ENCODE measurements around the gene LINC00632. TPM values are rescaled to one million over a fixed set of nuclear protein-coding genes. Genes with fewer than 3 reads are reported as not detected.

LINC00632 gene
- total and polyA plus RNA-seq, 12 donors: 1.4 to 189 (median 107) TPM

GRCh38 chrX:140711894-140712293 is 2.3 kb downstream of the LINC00632 start:
- Histone ChIP-seq H3K4me1 (peaks cover 0 to 5% (median 0%) of the 10 kb centered on the region in 9 donors), H3K27me3 (peaks cover 0 to 37% (median 0%) of the 10 kb centered on the region in 7 donors), H3K4me3 (no peak overlapping the region), H3K27ac (no peak overlapping the region), H3K36me3 (no peaks in the 10 kb centered on the region), H3K9me3 (no peaks in the 10 kb centered on the region)
- 87 to 93% methylated on average over 4 of the region's 4 CpGs for WGBS, 2 donors
- DNase-seq: no peak
- intact Hi-C loops (cut with DNase I): no loop called here
- ATAC-seq: no peak
- TF ChIP-seq CTCF (IDR thresholded peaks at IDR 0.05): no peak

GRCh38 chrX:140712413-140713173 is 3.0 kb downstream of the LINC00632 start:
- 4% methylated on average over 16 of the region's 16 CpGs for WGBS, 2 donors
- H3K27ac ChIP-seq: peak overlapping the region in 3 of 10 donors; percentile 13 to 28 (median 16)
- ATAC-seq (peak in 7 of 8 donors; percentile 75 to 90 (median 80)), DNase-seq (peak; percentile 58 to 66)
- H3K4me1 ChIP-seq: peaks cover 0 to 5% (median 0%) of the 10 kb centered on the region in 9 donors
- no peak for TF ChIP-seq CTCF (IDR thresholded peaks at IDR 0.05)
- intact Hi-C loops (cut with DNase I): no loop called here
- no peaks in the 10 kb centered on the region for H3K9me3 ChIP-seq
- peak overlapping the region in 9 of 10 donors; percentile 9 to 44 (median 39) for H3K4me3 ChIP-seq
- H3K36me3 ChIP-seq: no peaks in the 10 kb centered on the region
- H3K27me3 ChIP-seq: peaks cover 0 to 37% (median 0%) of the 10 kb centered on the region in 7 donors

DNA sequence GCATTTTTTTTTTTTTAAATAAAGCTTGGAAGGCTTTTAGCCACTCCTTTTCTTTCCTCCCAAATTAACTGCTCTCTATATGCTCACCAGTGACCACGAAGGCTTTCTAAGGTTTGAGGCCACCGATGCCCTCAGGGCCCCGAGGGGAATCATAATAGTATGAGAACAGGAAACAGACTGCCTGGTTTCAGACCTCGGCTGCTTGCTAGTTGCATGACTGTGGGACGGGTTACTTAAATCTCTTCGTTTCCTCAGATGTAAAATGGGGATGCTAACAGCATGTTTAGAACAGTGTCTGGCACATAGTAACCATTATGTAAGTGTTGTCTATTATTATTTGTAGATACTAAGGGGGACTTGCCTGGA is 3.6 kb downstream of the LINC00632 start:
- ATAC-seq: peak in 5 of 8 donors; percentile 23 to 49 (median 31)
- H3K4me3 ChIP-seq: peak overlapping the region in 9 of 10 donors; percentile 9 to 44 (median 39)
- H3K27me3 ChIP-seq: peaks cover 0 to 37% (median 0%) of the 10 kb centered on the region in 7 donors
- H3K4me1 ChIP-seq: peaks cover 0 to 5% (median 0%) of the 10 kb centered on the region in 9 donors
- no peaks in the 10 kb centered on the region for H3K9me3 ChIP-seq
- peak overlapping the region in 3 of 10 donors; percentile 13 to 28 (median 16) for H3K27ac ChIP-seq
- no peak for DNase-seq
- TF ChIP-seq CTCF (IDR thresholded peaks at IDR 0.05): no peak
- no peaks in the 10 kb centered on the region for H3K36me3 ChIP-seq
- intact Hi-C loops (cut with DNase I): no loop called here
- 13% methylated on average over 6 of the region's 6 CpGs for WGBS, 2 donors

- Histone ChIP-seq H3K4me1 (peaks cover 0 to 5% (median 0%) of the 10 kb centered on the region in 9 donors), H3K4me3 (no peak overlapping the region), H3K27me3 (peaks cover 0 to 15% (median 0%) of the 10 kb centered on the region in 7 donors), H3K36me3 (no peaks in the 10 kb centered on the region), H3K27ac (no peak overlapping the region), H3K9me3 (no peaks in the 10 kb centered on the region)
- ATAC-seq (no peak), DNase-seq (no peak)
- intact Hi-C loops (cut with DNase I): no loop called here
- 89 to 91% methylated on average over 5 of the region's 5 CpGs for WGBS, 2 donors
- no peak for TF ChIP-seq CTCF (IDR thresholded peaks at IDR 0.05)
Measured at GRCh38 chrX:140715787-140716186, 6.2 kb downstream of the LINC00632 start.

All from heart right ventricle (tissue), 16 donors.